ENCODE measurements around the gene GTF2I.

- TF ChIP-seq POLR2AphosphoS5 (IDR thresholded peaks at IDR 0.05; ENCODE audit: low read depth, low read length): no peak
- TF ChIP-seq REST (IDR thresholded peaks at IDR 0.05; ENCODE audit: insufficient read depth in 1 of 2, low read depth in 2 of 2, low read length in 2 of 2): no peak
Observed at GRCh38 chr7:74632505-74632904, 25.0 kb upstream of the GTF2I start.
